NCI-H146 treated with DMSO at 0.1 percent for 48 hours (cell line): ENCODE results near the gene FBL.
A peak's percentile ranks its signal among the peaks of the same experiment; 100 is the strongest.

ENCODE experiments used
- DNase-seq: peaks from one replicate; lab custom pipeline; 2025; ENCODE audit not compliant: unreplicated experiment; lab: John Stamatoyannopoulos, UW

FBL gene

DNA sequence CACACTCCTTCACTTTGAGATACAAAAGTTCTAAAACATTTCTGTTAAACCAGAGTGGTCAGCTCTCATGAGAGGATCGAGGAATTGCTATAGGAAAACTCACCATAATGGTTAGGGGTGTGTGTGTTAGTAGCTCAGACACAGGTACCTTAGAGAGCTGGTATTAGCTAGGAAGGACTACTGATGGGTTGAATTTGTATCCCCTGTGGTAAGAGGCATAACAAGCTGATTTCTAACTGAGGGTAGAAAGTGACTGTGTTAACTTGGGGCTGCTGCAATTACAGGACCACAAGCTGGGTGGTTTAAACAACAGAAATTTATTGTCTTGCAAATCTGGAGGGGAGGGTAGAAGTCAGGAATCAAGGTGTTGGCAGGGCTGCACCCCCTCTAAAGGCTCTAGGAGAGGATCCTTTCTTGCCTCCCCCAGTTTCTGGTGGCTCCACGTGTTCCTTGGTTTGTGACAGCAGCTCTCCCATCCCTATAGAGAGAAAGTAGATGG is 50.1 kb downstream of the FBL start:
- no peak for DNase-seq

DNA sequence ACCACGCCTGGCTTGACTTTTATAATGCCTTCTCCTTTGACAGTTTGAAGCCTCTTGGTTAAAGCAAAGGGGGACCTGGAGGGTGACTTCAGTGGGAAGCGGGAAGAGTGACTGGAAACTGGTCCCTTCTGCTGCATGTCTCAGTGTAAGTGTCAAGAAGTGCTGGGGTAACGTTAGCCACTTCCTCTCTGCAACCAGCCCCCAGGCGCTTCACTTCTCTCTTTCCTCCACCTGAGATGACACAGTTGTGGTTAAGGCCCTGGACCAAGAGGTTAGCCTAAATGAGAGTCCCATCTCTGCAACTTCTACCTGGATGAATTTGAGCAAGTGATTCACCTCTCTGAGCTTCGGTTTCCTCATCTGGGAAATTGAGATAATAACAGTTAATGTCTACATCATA is 51.2 kb downstream of the FBL start:
- DNase-seq: no peak

DNA sequence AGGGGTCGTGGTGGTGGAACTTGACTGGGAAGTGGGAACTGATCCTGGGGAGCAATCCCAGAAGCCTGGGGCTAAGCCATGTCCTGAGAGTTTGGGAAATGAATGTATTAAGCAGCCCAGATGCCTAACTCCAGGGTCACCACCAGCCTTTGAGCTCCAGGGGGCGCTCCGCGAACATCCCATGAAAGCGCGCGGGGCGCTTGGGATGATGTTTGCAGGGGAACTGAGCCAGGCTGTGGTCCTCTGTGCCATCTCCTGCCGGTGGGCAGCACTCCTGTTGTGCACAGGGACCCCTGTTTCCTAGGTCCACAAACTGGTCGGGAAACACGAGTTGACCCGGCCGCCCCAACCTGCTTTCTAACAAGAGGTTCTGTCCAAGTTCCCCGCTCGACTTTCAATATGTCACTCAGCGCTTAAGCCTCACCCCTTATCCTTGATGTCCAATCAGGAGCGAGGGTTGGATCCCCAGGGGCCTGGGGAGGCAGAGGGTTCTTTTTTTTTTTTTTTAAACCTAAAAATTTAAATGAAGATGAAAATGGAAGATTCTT is 53.1 kb downstream of the FBL start:
- DNase-seq: peak; percentile 83

DNA sequence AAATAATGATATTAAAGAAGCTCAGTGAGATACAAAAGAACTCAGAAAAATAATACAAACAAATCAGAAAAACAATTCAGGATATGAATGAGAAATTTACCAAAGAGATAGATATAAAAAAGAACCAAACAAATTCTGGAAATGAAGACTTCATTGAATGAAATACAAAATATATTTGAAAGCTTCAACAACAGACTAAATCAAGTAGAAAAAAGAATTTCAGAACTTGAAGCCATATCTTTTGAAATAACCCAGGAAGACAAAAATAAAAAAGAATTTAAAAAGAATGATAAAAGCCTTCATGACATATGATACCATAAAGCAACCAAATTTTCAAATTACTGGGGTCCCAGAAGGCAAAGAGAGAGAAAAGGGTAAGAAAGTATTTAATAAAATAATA is 57.9 kb downstream of the FBL start:
- no peak for DNase-seq
